Chondrocyte (in vitro differentiated cells): ENCODE data around the gene LRBA. TPM values are rescaled to one million over a fixed set of nuclear protein-coding genes. Genes with fewer than 3 reads are reported as not detected.
"Not testable (repeated sequence)": the region's sequence is repeated elsewhere in the genome, so short reads cannot be mapped to it uniquely, and the experiment has no call there.

Source experiments
- DNase-seq: peaks from one replicate; pipeline ENCODE4 v3.0.0; 2021; ENCODE audit warnings: mixed read lengths, low spot score
- H3K27ac Mint-ChIP-seq: one replicate; pipeline ENCODE4 v1.8.0; 2021; ENCODE audit warnings: mild to moderate bottlenecking, moderate library complexity, mixed read lengths; ENCODE audit not compliant: unreplicated experiment
- H3K27me3 Mint-ChIP-seq: 2 replicates; pipeline ENCODE4 v1.8.0; 2021; ENCODE audit warnings: low read depth, mixed read lengths
- H3K36me3 Mint-ChIP-seq: 2 replicates; pipeline ENCODE4 v1.8.0; 2021; ENCODE audit warnings: low read depth, mixed read lengths
- H3K4me1 Mint-ChIP-seq: 2 replicates; pipeline ENCODE4 v1.8.0; 2021; ENCODE audit warnings: low read depth, mild to moderate bottlenecking, mixed read lengths
- H3K4me3 Mint-ChIP-seq: one replicate; pipeline ENCODE4 v1.8.0; 2021; ENCODE audit warnings: mild to moderate bottlenecking, moderate library complexity, mixed read lengths; ENCODE audit not compliant: unreplicated experiment
- H3K9me3 Mint-ChIP-seq: 2 replicates; pipeline ENCODE4 v1.8.0; 2021; ENCODE audit warnings: low read depth, mixed read lengths
- CTCF ChIP-seq: fragments of 200-600 bp; sonication (generic); IDR thresholded peaks from 2 replicates; pipeline ENCODE4 v1.5.0; 2021; ENCODE audit warnings: antibody characterized with exemption, mild to moderate bottlenecking, moderate library complexity
- total RNA-seq: library from RNA; stranded (reverse); gene quantifications from 3 replicates; pipeline ENCODE4 v1.2.1, GENCODE V29; 2021

Gene LRBA
- total RNA-seq, 1 donor from 2014 or later, result 19.7 TPM

- Mint-ChIP-seq H3K27me3 (no peaks in the 10 kb centered on the region), H3K4me1 (peaks cover 9% of the 10 kb centered on the region), H3K9me3 (peaks cover 12% of the 10 kb centered on the region), H3K36me3 (peaks cover 8% of the 10 kb centered on the region), H3K27ac (no peak overlapping the region), H3K4me3 (no peak overlapping the region)
- DNase-seq, result no peak
- no peak for TF ChIP-seq CTCF
These were observed 621.0 kb downstream of the LRBA start for GRCh38 chr4:150394046-150394445.

- Mint-ChIP-seq H3K36me3 (peaks cover 8% of the 10 kb centered on the region), H3K27ac (no peak overlapping the region), H3K27me3 (no peaks in the 10 kb centered on the region), H3K4me1 (peaks cover 9% of the 10 kb centered on the region), H3K9me3 (peaks cover 12% of the 10 kb centered on the region), H3K4me3 (no peak overlapping the region)
- DNase-seq, result no peak
- TF ChIP-seq CTCF, result no peak
These were observed 624.0 kb downstream of the LRBA start for GRCh38 chr4:150391052-150391451.

- Mint-ChIP-seq H3K4me3 (no peak overlapping the region), H3K27ac (no peak overlapping the region), H3K9me3 (peaks cover 12% of the 10 kb centered on the region), H3K27me3 (no peaks in the 10 kb centered on the region), H3K4me1 (peaks cover 14% of the 10 kb centered on the region), H3K36me3 (peaks cover 8% of the 10 kb centered on the region)
- DNase-seq, result no peak
- no peak for TF ChIP-seq CTCF
These were observed 624.6 kb downstream of the LRBA start for GRCh38 chr4:150390531-150390910.

GRCh38 chr4:150389896-150390530 lies 625.1 kb downstream of the LRBA start:
- H3K36me3 Mint-ChIP-seq, result peaks cover 8% of the 10 kb centered on the region
- H3K4me3 Mint-ChIP-seq, result no peak overlapping the region
- TF ChIP-seq CTCF, result no peak
- H3K27ac Mint-ChIP-seq, result no peak overlapping the region
- no peaks in the 10 kb centered on the region for H3K27me3 Mint-ChIP-seq
- H3K9me3 Mint-ChIP-seq, result peaks cover 12% of the 10 kb centered on the region
- no peak for DNase-seq
- H3K4me1 Mint-ChIP-seq, result peaks cover 19% of the 10 kb centered on the region

- Mint-ChIP-seq H3K4me3 (no peak overlapping the region), H3K27me3 (no peaks in the 10 kb centered on the region), H3K36me3 (peaks cover 7% of the 10 kb centered on the region), H3K4me1 (peaks cover 21% of the 10 kb centered on the region), H3K9me3 (peaks cover 9% of the 10 kb centered on the region), H3K27ac (no peak overlapping the region)
- no peak for DNase-seq
- no peak for TF ChIP-seq CTCF
These were observed 627.1 kb downstream of the LRBA start for GRCh38 chr4:150387981-150388380.

- H3K27ac Mint-ChIP-seq, H3K4me3 Mint-ChIP-seq, DNase-seq, H3K9me3 Mint-ChIP-seq, H3K27me3 Mint-ChIP-seq, H3K36me3 Mint-ChIP-seq: not testable (repeated sequence)
- H3K4me1 Mint-ChIP-seq, result peaks cover 27% of the 10 kb centered on the region
These were observed 628.7 kb downstream of the LRBA start for GRCh38 chr4:150386415-150386814.
